ENCODE data around the gene ASNSD1. TPM values are rescaled to one million over a fixed set of nuclear protein-coding genes. Genes with fewer than 3 reads are reported as not detected.

Gene ASNSD1
- total and polyA plus RNA-seq, 2 of the 8 experiments (the other 6 are each of a cell fraction or from before 2014, with no cell fraction given) = 14.1 to 44.8 TPM

GRCh38 chr2:189676471-189676870 is 15.2 kb downstream of the ASNSD1 start (continued):
- no peak for TF ChIP-seq CBX5 (IDR thresholded peaks at IDR 0.05; ENCODE audit: low read depth, low read length)
- TF ChIP-seq HDAC6 (IDR thresholded peaks at IDR 0.05; ENCODE audit: low read depth, low read length) = no peak
- no peak for TF ChIP-seq POU5F1 (IDR thresholded peaks at IDR 0.05; ENCODE audit: low read depth, low read length)
- no peak for TF ChIP-seq E2F6 (IDR thresholded peaks at IDR 0.05)
- no peak for TF ChIP-seq KDM4A (IDR thresholded peaks at IDR 0.05; ENCODE audit: low read depth, low read length, severe bottlenecking)
